CD8-positive, alpha-beta memory T cell (primary cell): ENCODE data around the gene STAB2. TPM values are rescaled to one million over a fixed set of nuclear protein-coding genes. Genes with fewer than 3 reads are reported as not detected.
"Not testable (repeated sequence)": the region's sequence is repeated elsewhere in the genome, so short reads cannot be mapped to it uniquely, and the experiment has no call there.

ENCODE experiments used
- CTCF ChIA-PET: fragments of 350-600 bp; sonication (Branson Sonifier 250); formaldehyde crosslinking; loops from one replicate; lab custom pipeline; 2021; ENCODE audit warnings: antibody characterized with exemption; lab: Charles Lee
- POLR2A ChIA-PET: fragments of 350-600 bp; sonication (Branson Sonifier 250); formaldehyde crosslinking; loops from one replicate; lab custom pipeline; 2021; ENCODE audit warnings: antibody characterized with exemption; lab: Charles Lee
- DNase-seq, 5 donors: peaks; one replicate each; pipeline versions ENCODE4 v3.0.0 to v3.0.0-alpha.2; 2020 to 2022; ENCODE audit warnings: mixed read lengths in 1 of 5
- H3K27ac ChIP-seq: one replicate; pipeline ENCODE4 v1.7.0; 2013; ENCODE audit warnings: low read depth, mild to moderate bottlenecking, low read length, moderate library complexity
- H3K27me3 ChIP-seq: 2 replicates; pipeline ENCODE4 v1.7.0; 2013; ENCODE audit warnings: low read length, mild to moderate bottlenecking; ENCODE audit not compliant: insufficient read depth, poor library complexity, severe bottlenecking
- H3K36me3 ChIP-seq: 2 replicates; pipeline ENCODE4 v1.7.0; 2013; ENCODE audit warnings: mild to moderate bottlenecking, low read length, moderate library complexity; ENCODE audit not compliant: insufficient read depth
- H3K4me1 ChIP-seq: 2 replicates; pipeline ENCODE4 v1.7.0; 2013; ENCODE audit warnings: mild to moderate bottlenecking, low read length, moderate library complexity; ENCODE audit not compliant: insufficient read depth
- H3K4me3 ChIP-seq: 2 replicates; pipeline ENCODE4 v1.7.0; 2013; ENCODE audit warnings: mild to moderate bottlenecking, low read length
- H3K9me3 ChIP-seq: 2 replicates; pipeline ENCODE4 v1.7.0; 2013; ENCODE audit warnings: mild to moderate bottlenecking, low read length
- H3K27ac Mint-ChIP-seq, 8 donors: one replicate each; pipeline ENCODE4 v1.8.0; 2020 to 2021; ENCODE audit warnings: mixed read lengths in 8 of 8, mild to moderate bottlenecking in 6 of 8, inconsistent platforms in 3 of 8, moderate library complexity in 3 of 8
- H3K27me3 Mint-ChIP-seq, 2 donors: one replicate each; pipeline ENCODE4 v1.8.0; 2020 to 2021; ENCODE audit warnings: mixed read lengths in 2 of 2, mild to moderate bottlenecking in 1 of 2, moderate library complexity in 1 of 2
- H3K36me3 Mint-ChIP-seq, 3 donors: one replicate each; pipeline ENCODE4 v1.8.0; 2020 to 2021; ENCODE audit warnings: mixed read lengths in 3 of 3, inconsistent platforms in 1 of 3, mild to moderate bottlenecking in 1 of 3
- H3K4me1 Mint-ChIP-seq, 3 donors: one replicate each; pipeline ENCODE4 v1.8.0; 2020 to 2021; ENCODE audit warnings: mixed read lengths in 3 of 3, inconsistent platforms in 1 of 3, mild to moderate bottlenecking in 1 of 3
- H3K4me3 Mint-ChIP-seq, 7 donors: one replicate each; pipeline ENCODE4 v1.8.0; 2020 to 2021; ENCODE audit warnings: mixed read lengths in 7 of 7, mild to moderate bottlenecking in 6 of 7, moderate library complexity in 4 of 7, inconsistent platforms in 2 of 7
- H3K9me3 Mint-ChIP-seq, 5 donors: one replicate each; pipeline ENCODE4 v1.8.0; 2020 to 2022; ENCODE audit warnings: mixed read lengths in 5 of 5, mild to moderate bottlenecking in 3 of 5, moderate library complexity in 2 of 5, inconsistent platforms in 1 of 5
- polyA plus RNA-seq: library from polyadenylated mRNA; unstranded; fragments of 300-500 nt; fragmentation: Illumina TruSeq; gene quantifications from one replicate; pipeline ENCODE4 v1.2.3, GENCODE V29; 2021
- total RNA-seq, 2 experiments: library from RNA; stranded (reverse); gene quantifications; one replicate each; pipeline ENCODE4 v1.2.3, GENCODE V29; 2021

Gene STAB2
- total and polyA plus RNA-seq, 3 experiments from 2014 or later = not detected

DNA sequence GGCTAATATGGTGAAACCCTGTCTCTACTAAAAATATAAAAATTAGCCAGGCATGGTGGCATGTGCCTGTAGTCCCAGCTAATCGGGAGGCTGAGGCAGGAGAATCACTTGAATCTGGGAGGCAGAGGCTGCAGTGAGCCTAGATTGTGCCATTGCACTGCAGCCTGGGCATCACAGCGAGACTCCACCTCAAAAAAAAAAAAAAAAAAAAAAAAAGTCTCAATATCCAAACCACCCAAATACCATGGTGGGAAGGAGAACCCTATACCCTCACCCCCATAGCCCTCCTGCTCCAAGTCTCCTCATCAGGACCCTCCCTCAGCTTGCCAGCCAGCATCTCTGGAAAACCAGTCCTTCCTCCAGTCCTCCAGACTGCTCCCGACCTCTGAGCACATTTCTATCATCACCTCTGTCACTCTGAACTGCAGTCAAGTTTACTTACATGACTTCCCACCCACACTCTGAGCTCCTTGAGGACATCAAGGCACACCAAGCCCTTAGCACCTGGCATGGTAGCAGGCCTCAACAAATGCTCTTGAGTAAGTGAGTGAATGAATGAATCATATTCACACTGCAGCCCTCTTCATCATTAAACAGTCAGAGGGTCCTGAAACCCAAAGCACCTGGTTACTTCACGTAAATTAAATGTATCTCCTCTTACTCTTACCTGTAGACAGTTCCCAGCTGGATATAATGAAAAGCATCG lies 218.7 kb downstream of the STAB2 start:
- H3K36me3 ChIP-seq = no peaks in the 10 kb centered on the region
- no peak overlapping the region for H3K4me3 Mint-ChIP-seq
- ChIA-PET CTCF (no interaction called here), POLR2A (no interaction called here)
- H3K27ac Mint-ChIP-seq = peak overlapping the region in 2 of 8 donors; percentile 59 to 81
- H3K27me3 ChIP-seq = no peaks in the 10 kb centered on the region
- H3K9me3 ChIP-seq = no peaks in the 10 kb centered on the region
- no peaks in the 10 kb centered on the region for H3K9me3 Mint-ChIP-seq
- no peaks in the 10 kb centered on the region for H3K4me1 ChIP-seq
- H3K27ac ChIP-seq = no peak overlapping the region
- no peaks in the 10 kb centered on the region for H3K4me1 Mint-ChIP-seq
- H3K27me3 Mint-ChIP-seq = peaks cover 0 to 3% of the 10 kb centered on the region in 2 donors
- H3K4me3 ChIP-seq = no peak overlapping the region
- DNase-seq = no peak
- H3K36me3 Mint-ChIP-seq = peaks cover 6 to 38% (median 19%) of the 10 kb centered on the region in 3 donors

DNA sequence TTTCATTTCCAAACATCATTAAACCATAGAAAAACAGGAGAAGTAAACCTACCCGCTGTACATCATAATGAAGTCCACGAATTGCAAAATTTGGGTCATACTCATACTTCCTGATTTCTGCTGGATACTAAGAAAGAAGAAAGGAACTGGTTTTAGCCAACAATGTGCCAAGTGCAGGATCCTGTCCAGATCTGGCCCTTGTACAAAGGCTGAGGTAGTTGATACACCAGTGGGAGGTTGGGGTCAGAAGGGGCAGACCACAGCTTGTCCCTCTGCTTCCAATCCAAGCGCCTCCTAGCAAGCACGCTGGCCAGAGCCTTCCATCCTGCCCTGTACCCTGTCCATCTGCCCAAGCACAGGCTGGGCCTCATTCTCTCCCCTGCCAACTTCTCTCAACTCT lies 219.7 kb downstream of the STAB2 start:
- peaks cover 9 to 41% (median 22%) of the 10 kb centered on the region in 3 donors for H3K36me3 Mint-ChIP-seq
- no peak overlapping the region for H3K4me3 Mint-ChIP-seq
- no peaks in the 10 kb centered on the region for H3K4me1 ChIP-seq
- peaks cover 0 to 3% of the 10 kb centered on the region in 2 donors for H3K27me3 Mint-ChIP-seq
- H3K36me3 ChIP-seq = no peaks in the 10 kb centered on the region
- ChIA-PET CTCF (no interaction called here), POLR2A (no interaction called here)
- peak overlapping the region in 2 of 8 donors; percentile 0 to 58 for H3K27ac Mint-ChIP-seq
- no peaks in the 10 kb centered on the region for H3K9me3 ChIP-seq
- no peaks in the 10 kb centered on the region for H3K4me1 Mint-ChIP-seq
- H3K27ac ChIP-seq = no peak overlapping the region
- no peaks in the 10 kb centered on the region for H3K27me3 ChIP-seq
- DNase-seq = no peak
- no peaks in the 10 kb centered on the region for H3K9me3 Mint-ChIP-seq
- no peak overlapping the region for H3K4me3 ChIP-seq

GRCh38 chr12:103807561-103808238 lies 220.6 kb downstream of the STAB2 start:
- Mint-ChIP-seq H3K4me1 (no peaks in the 10 kb centered on the region), H3K36me3 (peaks cover 9 to 38% (median 14%) of the 10 kb centered on the region in 3 donors), H3K27me3 (peaks cover 0 to 3% of the 10 kb centered on the region in 2 donors), H3K4me3 (no peak overlapping the region), H3K27ac (no peak overlapping the region), H3K9me3 (no peaks in the 10 kb centered on the region)
- H3K9me3 ChIP-seq = no peaks in the 10 kb centered on the region
- H3K4me3 ChIP-seq = no peak overlapping the region
- CTCF ChIA-PET = no interaction called here
- H3K36me3 ChIP-seq = no peaks in the 10 kb centered on the region
- H3K4me1 ChIP-seq = no peaks in the 10 kb centered on the region
- H3K27ac ChIP-seq = no peak overlapping the region
- H3K27me3 ChIP-seq = no peaks in the 10 kb centered on the region
- DNase-seq = no peak
- POLR2A ChIA-PET = no interaction called here

DNA sequence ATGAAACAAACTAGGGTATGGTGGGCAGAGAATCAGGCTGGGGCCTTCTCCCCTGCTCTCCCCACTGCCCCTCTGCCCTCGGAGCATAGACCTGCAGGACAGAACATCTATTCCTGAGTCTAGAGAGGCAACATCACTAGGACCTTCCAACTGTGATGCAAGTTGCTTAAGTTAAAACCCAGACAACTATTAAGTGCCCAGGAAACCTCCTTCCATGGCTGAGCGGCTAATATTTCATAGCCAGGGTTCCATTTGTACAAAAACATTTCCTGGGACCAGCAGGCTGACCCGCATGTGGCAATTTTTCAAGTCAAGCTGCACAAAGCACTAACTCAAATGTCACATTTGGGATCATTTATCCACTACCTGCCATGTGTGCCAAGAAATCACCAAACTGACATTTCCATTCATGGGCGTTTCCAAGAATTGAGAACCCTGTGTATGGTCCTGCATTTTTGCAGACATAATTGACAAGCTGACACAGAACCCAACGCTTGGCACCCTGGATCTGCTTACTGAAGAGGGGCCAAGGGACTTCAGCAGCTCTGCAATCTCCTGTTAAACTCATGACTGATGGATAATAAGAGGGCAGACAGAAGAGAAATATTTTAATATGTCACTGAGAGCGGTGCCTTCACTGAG lies 221.3 kb downstream of the STAB2 start:
- Mint-ChIP-seq H3K9me3 (no peaks in the 10 kb centered on the region), H3K27me3 (peaks cover 0 to 3% of the 10 kb centered on the region in 2 donors), H3K27ac (no peak overlapping the region), H3K36me3 (peaks cover 10 to 41% (median 14%) of the 10 kb centered on the region in 3 donors), H3K4me3 (no peak overlapping the region), H3K4me1 (no peaks in the 10 kb centered on the region)
- Histone ChIP-seq H3K27me3 (no peaks in the 10 kb centered on the region), H3K36me3 (no peaks in the 10 kb centered on the region), H3K9me3 (no peaks in the 10 kb centered on the region), H3K4me1 (no peaks in the 10 kb centered on the region), H3K27ac (no peak overlapping the region), H3K4me3 (no peak overlapping the region)
- POLR2A ChIA-PET = no interaction called here
- CTCF ChIA-PET = no interaction called here
- DNase-seq = no peak

DNA sequence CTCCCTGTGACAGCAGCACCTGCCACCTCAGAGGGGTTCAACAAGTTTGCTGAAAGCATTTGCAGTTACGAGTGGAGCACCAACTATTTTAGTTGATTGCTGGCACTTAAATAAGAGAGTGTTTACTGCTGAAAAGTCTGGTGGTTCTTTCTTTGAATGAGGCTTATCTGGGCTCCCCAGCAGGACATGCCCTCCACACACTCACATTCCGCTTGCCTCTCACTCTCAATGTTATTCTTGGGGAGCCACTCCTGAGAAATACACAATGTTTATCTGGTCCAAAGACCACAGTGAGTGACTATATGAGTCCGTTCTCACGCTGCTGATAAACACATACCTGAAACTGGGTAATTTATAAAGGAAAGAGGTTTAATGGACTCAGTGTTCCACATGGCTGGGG lies 222.1 kb downstream of the STAB2 start:
- Histone ChIP-seq H3K4me3 (no peak overlapping the region), H3K36me3 (no peaks in the 10 kb centered on the region), H3K9me3 (no peaks in the 10 kb centered on the region), H3K27ac (no peak overlapping the region), H3K27me3 (no peaks in the 10 kb centered on the region), H3K4me1 (no peaks in the 10 kb centered on the region)
- peaks cover 0 to 3% of the 10 kb centered on the region in 2 donors for H3K27me3 Mint-ChIP-seq
- no peak overlapping the region for H3K4me3 Mint-ChIP-seq
- H3K4me1 Mint-ChIP-seq = no peaks in the 10 kb centered on the region
- peaks cover 13 to 49% (median 21%) of the 10 kb centered on the region in 3 donors for H3K36me3 Mint-ChIP-seq
- DNase-seq = no peak
- ChIA-PET POLR2A (no interaction called here), CTCF (no interaction called here)
- H3K27ac Mint-ChIP-seq = no peak overlapping the region
- H3K9me3 Mint-ChIP-seq = no peaks in the 10 kb centered on the region

DNA sequence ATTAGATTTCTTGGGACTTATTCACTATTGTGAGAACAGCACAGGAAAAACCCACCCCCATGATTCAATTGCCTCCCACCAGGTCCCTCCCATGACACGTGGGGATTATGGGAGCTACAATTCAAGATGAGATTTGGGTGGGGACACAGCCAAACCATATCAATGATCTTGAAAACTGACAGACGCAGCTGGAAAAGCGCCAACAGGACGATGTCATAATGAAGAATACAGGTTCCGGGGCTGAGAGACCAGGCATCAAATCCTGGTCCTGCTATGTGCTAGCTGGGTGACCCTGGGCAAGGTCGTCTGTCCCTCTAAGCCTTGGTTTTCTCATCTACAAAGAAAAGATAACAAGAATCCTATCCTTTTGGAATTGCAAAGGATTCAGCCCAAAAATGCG lies 222.6 kb downstream of the STAB2 start:
- H3K27ac ChIP-seq, POLR2A ChIA-PET, H3K9me3 Mint-ChIP-seq, CTCF ChIA-PET, DNase-seq, H3K4me3 Mint-ChIP-seq, H3K4me1 ChIP-seq, H3K4me1 Mint-ChIP-seq, H3K27ac Mint-ChIP-seq, H3K9me3 ChIP-seq, H3K4me3 ChIP-seq, H3K27me3 Mint-ChIP-seq, H3K36me3 ChIP-seq, H3K27me3 ChIP-seq: not testable (repeated sequence)
- H3K36me3 Mint-ChIP-seq = peaks cover 12 to 52% (median 21%) of the 10 kb centered on the region in 3 donors

DNA sequence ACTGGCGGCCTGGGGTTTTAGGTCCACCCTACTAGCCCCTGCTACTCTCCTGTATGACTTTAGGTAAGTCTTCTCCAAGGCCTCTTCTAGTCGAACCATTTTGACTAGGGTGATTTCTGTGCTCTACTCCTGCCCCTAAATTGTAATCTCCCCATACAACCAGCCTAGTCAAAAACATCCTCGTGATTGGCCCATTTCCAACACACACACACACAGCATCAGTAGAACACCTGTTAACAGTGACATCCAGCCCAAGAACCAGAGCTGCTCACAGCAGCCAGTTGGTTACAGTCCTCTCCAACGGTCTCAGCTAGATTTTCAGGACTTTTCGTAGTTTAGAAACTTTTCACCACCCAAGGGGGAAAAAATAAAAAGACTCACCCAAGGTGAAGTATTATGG lies 223.0 kb downstream of the STAB2 start:
- ChIA-PET CTCF (no interaction called here), POLR2A (no interaction called here)
- Histone ChIP-seq H3K36me3 (no peaks in the 10 kb centered on the region), H3K27me3 (no peaks in the 10 kb centered on the region), H3K4me1 (no peaks in the 10 kb centered on the region), H3K4me3 (no peak overlapping the region), H3K27ac (no peak overlapping the region), H3K9me3 (no peaks in the 10 kb centered on the region)
- H3K4me1 Mint-ChIP-seq = no peaks in the 10 kb centered on the region
- peaks cover 14 to 53% (median 21%) of the 10 kb centered on the region in 3 donors for H3K36me3 Mint-ChIP-seq
- no peaks in the 10 kb centered on the region for H3K9me3 Mint-ChIP-seq
- DNase-seq = no peak
- H3K4me3 Mint-ChIP-seq = no peak overlapping the region
- H3K27me3 Mint-ChIP-seq = peaks cover 0 to 3% of the 10 kb centered on the region in 2 donors
- peak overlapping the region in 1 of 8 donors; percentile 68 for H3K27ac Mint-ChIP-seq

- H3K4me3 Mint-ChIP-seq = no peak overlapping the region
- no peaks in the 10 kb centered on the region for H3K27me3 Mint-ChIP-seq
- DNase-seq = no peak
- Histone ChIP-seq H3K36me3 (no peaks in the 10 kb centered on the region), H3K27me3 (no peaks in the 10 kb centered on the region), H3K27ac (no peak overlapping the region), H3K4me1 (no peaks in the 10 kb centered on the region), H3K9me3 (no peaks in the 10 kb centered on the region), H3K4me3 (no peak overlapping the region)
- H3K4me1 Mint-ChIP-seq = no peaks in the 10 kb centered on the region
- no peak overlapping the region for H3K27ac Mint-ChIP-seq
- peaks cover 13 to 48% (median 15%) of the 10 kb centered on the region in 3 donors for H3K36me3 Mint-ChIP-seq
- H3K9me3 Mint-ChIP-seq = no peaks in the 10 kb centered on the region
- ChIA-PET CTCF (no interaction called here), POLR2A (no interaction called here)
These were observed 224.7 kb downstream of the STAB2 start for GRCh38 chr12:103811791-103812190.
